ENCODE data around the gene SENP1. TPM values are rescaled to one million over a fixed set of nuclear protein-coding genes. Genes with fewer than 3 reads are reported as not detected.

SENP1 gene
- total and polyA plus RNA-seq, 12 donors = 2.1 to 10.7 (median 8.5) TPM

- Histone ChIP-seq H3K27ac (no peak overlapping the region), H3K36me3 (peaks cover 0 to 84% (median 24%) of the 10 kb centered on the region in 9 donors), H3K9me3 (peaks cover 0 to 5% (median 0%) of the 10 kb centered on the region in 11 donors), H3K27me3 (no peaks in the 10 kb centered on the region), H3K4me3 (no peak overlapping the region), H3K4me1 (peaks cover 0 to 3% (median 0%) of the 10 kb centered on the region in 9 donors)
- 35 to 44% methylated on average over 1 of the region's 1 CpG for WGBS, 2 donors
- intact Hi-C loops (cut with DNase I) = no loop called here
- TF ChIP-seq CTCF (IDR thresholded peaks at IDR 0.05) = no peak
- peak in 5 of 8 donors; percentile 37 to 83 (median 67) for ATAC-seq
- DNase-seq = no peak
Measured at GRCh38 chr12:48075832-48076231, 30.0 kb downstream of the SENP1 start.

GRCh38 chr12:48074266-48074665, 31.6 kb downstream of the SENP1 start:
- peaks cover 0 to 85% (median 26%) of the 10 kb centered on the region in 9 donors for H3K36me3 ChIP-seq
- H3K27me3 ChIP-seq = no peaks in the 10 kb centered on the region
- intact Hi-C loops (cut with DNase I) = no loop called here
- ATAC-seq = no peak
- TF ChIP-seq CTCF (IDR thresholded peaks at IDR 0.05) = no peak
- no peak for DNase-seq
- H3K4me3 ChIP-seq = no peak overlapping the region
- no peak overlapping the region for H3K27ac ChIP-seq
- 100% methylated on average over 1 of the region's 1 CpG for WGBS, 2 donors
- peaks cover 0 to 3% (median 0%) of the 10 kb centered on the region in 9 donors for H3K4me1 ChIP-seq
- peaks cover 0 to 5% (median 0%) of the 10 kb centered on the region in 11 donors for H3K9me3 ChIP-seq

- no peak overlapping the region for H3K27ac ChIP-seq
- H3K9me3 ChIP-seq = no peaks in the 10 kb centered on the region
- intact Hi-C loops (cut with DNase I) = no loop called here
- H3K4me1 ChIP-seq = no peaks in the 10 kb centered on the region
- DNase-seq = no peak
- no peak overlapping the region for H3K4me3 ChIP-seq
- no peak for TF ChIP-seq CTCF (IDR thresholded peaks at IDR 0.05)
- WGBS, 2 donors = 98 to 99% methylated on average over 3 of the region's 3 CpGs
- no peak for ATAC-seq
- no peaks in the 10 kb centered on the region for H3K27me3 ChIP-seq
- peaks cover 0 to 87% (median 32%) of the 10 kb centered on the region in 9 donors for H3K36me3 ChIP-seq
Measured at GRCh38 chr12:48072266-48072665, 33.6 kb downstream of the SENP1 start.

GRCh38 chr12:48071808-48072207, 34.1 kb downstream of the SENP1 start:
- Histone ChIP-seq H3K4me3 (no peak overlapping the region), H3K4me1 (no peaks in the 10 kb centered on the region), H3K9me3 (no peaks in the 10 kb centered on the region), H3K27me3 (no peaks in the 10 kb centered on the region), H3K27ac (no peak overlapping the region), H3K36me3 (peaks cover 0 to 90% (median 34%) of the 10 kb centered on the region in 9 donors)
- ATAC-seq (no peak), DNase-seq (no peak)
- WGBS, 2 donors = 97 to 100% methylated on average over 2 of the region's 2 CpGs
- TF ChIP-seq CTCF (IDR thresholded peaks at IDR 0.05) = no peak
- intact Hi-C loops (cut with DNase I) = no loop called here

All from heart right ventricle (tissue), 16 donors.